T-cell (primary cell): ENCODE measurements around the gene DST. TPM values are rescaled to one million over a fixed set of nuclear protein-coding genes. Genes with fewer than 3 reads are reported as not detected.

Experiments
- ATAC-seq, 4 experiments: fragments of 200-7000 bp in 3 of 4; fragments of 150-1000 bp in 1 of 4; cut with Tn5 transposase; replicated peaks in 1 of 4; 1 replicate in 3 of 4; 2 replicates in 1 of 4; pipeline ENCODE4 v1.10.0; 2021; ENCODE audit warnings: moderate library complexity in 3 of 4, mild to moderate bottlenecking in 2 of 4, moderate number of reproducible peaks in 1 of 4
- CTCF ChIA-PET, 2 donors: fragments of 300-600 bp; sonication (Branson Sonifier 250); formaldehyde crosslinking; loops; one replicate each; lab custom pipeline; 2022; ENCODE audit warnings: antibody characterized with exemption in 2 of 2; lab: Charles Lee
- POLR2A ChIA-PET, 2 donors: fragments of 300-600 bp; sonication (Branson Sonifier 250); formaldehyde crosslinking; loops; one replicate each; lab custom pipeline; 2022; ENCODE audit warnings: antibody characterized with exemption in 2 of 2; lab: Charles Lee
- DNase-seq, 35 experiments: peaks; one replicate each; pipeline versions ENCODE4 v3.0.0 to v3.0.0-alpha.2; 2013 to 2023
- H3K27ac ChIP-seq: one replicate; pipeline ENCODE4 v1.5.1; 2013; ENCODE audit warnings: low read length
- H3K27me3 ChIP-seq, 2 experiments: replicated peaks in 1 of 2; 1 replicate in 1 of 2; 2 replicates in 1 of 2; pipeline versions ENCODE4 v1.6.1 to v1.7.0; 2013; ENCODE audit warnings: low read length in 1 of 2, mixed read lengths in 1 of 2; ENCODE audit not compliant: control insufficient read depth in 2 of 2, insufficient read depth in 2 of 2; ENCODE audit errors: extremely low read depth in 1 of 2
- H3K36me3 ChIP-seq, 2 donors: 1 replicate in 1 of 2; 2 replicates in 1 of 2; pipeline versions ENCODE4 v1.6.1 to v1.7.0; 2013; ENCODE audit warnings: low read length in 1 of 2; ENCODE audit not compliant: control insufficient read depth in 2 of 2, insufficient read depth in 1 of 2; ENCODE audit errors: extremely low read depth in 1 of 2
- H3K4me1 ChIP-seq, 2 experiments: 1 replicate in 1 of 2; 2 replicates in 1 of 2; pipeline versions ENCODE4 v1.6.1 to v1.7.0; 2013; ENCODE audit warnings: low read length in 2 of 2, mixed read lengths in 1 of 2; ENCODE audit not compliant: insufficient read depth in 2 of 2, control insufficient read depth in 1 of 2; ENCODE audit errors: extremely low read depth in 1 of 2
- H3K4me3 ChIP-seq, 2 donors: 1 replicate in 1 of 2; 2 replicates in 1 of 2; pipeline versions ENCODE4 v1.5.1 to v1.7.0; 2013; ENCODE audit warnings: mild to moderate bottlenecking in 2 of 2, low read length in 1 of 2, moderate library complexity in 1 of 2; ENCODE audit not compliant: control insufficient read depth in 1 of 2; ENCODE audit errors: extremely low read depth in 1 of 2
- H3K9me3 ChIP-seq: 2 replicates; pipeline ENCODE4 v1.7.0; 2013
- H3K27ac Mint-ChIP-seq, 2 donors: one replicate each; pipeline ENCODE4 v1.8.0; 2020 to 2021; ENCODE audit warnings: mild to moderate bottlenecking in 2 of 2, mixed read lengths in 2 of 2
- H3K27me3 Mint-ChIP-seq, 2 donors: one replicate each; pipeline ENCODE4 v1.8.0; 2021 to 2022; ENCODE audit warnings: mixed read lengths in 2 of 2
- H3K36me3 Mint-ChIP-seq: one replicate; pipeline ENCODE4 v1.8.0; 2021; ENCODE audit warnings: mixed read lengths
- H3K4me1 Mint-ChIP-seq, 3 donors: one replicate each; pipeline ENCODE4 v1.8.0; 2020 to 2022; ENCODE audit warnings: mixed read lengths in 3 of 3, mild to moderate bottlenecking in 1 of 3
- H3K4me3 Mint-ChIP-seq, 3 donors: one replicate each; pipeline ENCODE4 v1.8.0; 2020 to 2022; ENCODE audit warnings: mild to moderate bottlenecking in 3 of 3, mixed read lengths in 3 of 3, moderate library complexity in 3 of 3
- H3K9me3 Mint-ChIP-seq, 3 donors: one replicate each; pipeline ENCODE4 v1.8.0; 2020 to 2022; ENCODE audit warnings: mixed read lengths in 3 of 3
- WGBS: methylation state at CpG from one replicate; pipeline ENCODE4 v1.1.5; 2013; ENCODE audit warnings: missing lambda C conversion rate; ENCODE audit not compliant: insufficient coverage; 5-methylcytosine and 5-hydroxymethylcytosine counted together
- total RNA-seq, 35 experiments: library from RNA in 6 of 35; stranded (reverse) in 6 of 35; fragments of 120-200 nt in 1 of 35; gene quantifications; one replicate each; pipeline versions ENCODE4 v1.2.1 to v1.2.4 and lab custom pipeline; 2013 to 2026

The DST gene
- total RNA-seq, 5 donors from 2014 or later (not counting 1 experiment from before 2014, with no cell fraction given): 3.1 to 12.1 (median 7.4) TPM

GRCh38 chr6:56534680-56535419, 107.8 kb downstream of the DST start:
- POLR2A ChIA-PET: no interaction called here

DNA sequence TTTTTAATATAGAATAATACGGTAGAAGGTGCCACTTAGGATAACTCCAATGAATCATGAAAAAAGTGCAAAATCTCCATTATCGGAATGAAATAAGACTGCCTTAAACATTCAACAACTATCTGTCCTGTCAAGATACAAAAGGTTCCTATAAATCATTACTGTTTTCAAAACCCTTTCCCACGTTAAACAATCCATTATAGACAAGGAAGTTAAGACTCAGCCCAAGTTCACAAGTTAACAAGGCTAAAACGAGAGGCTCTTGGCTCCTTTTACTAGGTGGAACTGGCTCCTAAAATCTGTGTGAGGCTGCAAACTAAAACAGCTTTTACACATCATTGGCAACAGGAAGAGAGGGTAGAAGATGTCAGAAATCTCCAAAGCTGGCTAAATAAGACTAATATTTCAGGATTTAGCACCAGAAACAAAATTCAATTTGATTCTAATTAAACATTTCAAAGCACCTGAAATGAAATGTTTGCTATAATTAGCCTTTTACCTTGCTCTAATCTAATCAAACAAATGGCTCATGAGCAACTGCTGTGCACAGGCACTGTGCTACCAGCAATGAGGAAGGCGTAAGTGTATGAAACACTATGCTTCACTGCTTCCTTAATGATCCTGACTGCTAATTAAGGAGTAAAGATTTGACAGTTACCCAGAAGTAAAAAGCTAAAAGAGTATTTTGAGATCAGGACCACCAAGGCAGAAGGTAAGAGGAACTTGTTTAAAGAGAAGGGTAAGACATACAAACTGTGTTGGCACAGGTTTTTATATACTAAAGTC, 109.7 kb downstream of the DST start:
- H3K9me3 ChIP-seq: no peaks in the 10 kb centered on the region

More at GRCh38 chr6:56534680-56535419, 107.8 kb downstream of the DST start:
- Mint-ChIP-seq H3K4me1 (no peaks in the 10 kb centered on the region), H3K9me3 (no peaks in the 10 kb centered on the region), H3K27me3 (no peaks in the 10 kb centered on the region), H3K36me3 (no peaks in the 10 kb centered on the region), H3K4me3 (no peak overlapping the region), H3K27ac (no peak overlapping the region)
- H3K4me1 ChIP-seq: no peaks in the 10 kb centered on the region
- H3K27ac ChIP-seq: no peak overlapping the region
- no peak overlapping the region for H3K4me3 ChIP-seq
- no peak for DNase-seq
- 90% methylated on average over 5 of the region's 8 CpGs for WGBS
- no peaks in the 10 kb centered on the region for H3K27me3 ChIP-seq
- CTCF ChIA-PET: interaction anchor here in 1 of 2 donors (0.6 kb wide), 1 partner anchor 485 kb away, joined by 3 read pairs; no protein-coding TSS in a partner anchor
- H3K36me3 ChIP-seq: no peaks in the 10 kb centered on the region
- ATAC-seq: no peak
- no peaks in the 10 kb centered on the region for H3K9me3 ChIP-seq

GRCh38 chr6:56531839-56532595, 110.7 kb downstream of the DST start:
- H3K27me3 Mint-ChIP-seq: no peaks in the 10 kb centered on the region

More for the DNA sequence above, 109.7 kb downstream of the DST start:
- CTCF ChIA-PET: no interaction called here
- WGBS: 93% methylated on average over 2 of the region's 5 CpGs
- Mint-ChIP-seq H3K4me3 (no peak overlapping the region), H3K36me3 (no peaks in the 10 kb centered on the region), H3K27ac (no peak overlapping the region), H3K27me3 (no peaks in the 10 kb centered on the region), H3K9me3 (no peaks in the 10 kb centered on the region), H3K4me1 (no peaks in the 10 kb centered on the region)
- DNase-seq: no peak
- ATAC-seq: no peak
- H3K4me1 ChIP-seq: no peaks in the 10 kb centered on the region
- POLR2A ChIA-PET: no interaction called here
- no peaks in the 10 kb centered on the region for H3K27me3 ChIP-seq
- no peak overlapping the region for H3K27ac ChIP-seq
- H3K4me3 ChIP-seq: no peak overlapping the region
- no peaks in the 10 kb centered on the region for H3K36me3 ChIP-seq

DNA sequence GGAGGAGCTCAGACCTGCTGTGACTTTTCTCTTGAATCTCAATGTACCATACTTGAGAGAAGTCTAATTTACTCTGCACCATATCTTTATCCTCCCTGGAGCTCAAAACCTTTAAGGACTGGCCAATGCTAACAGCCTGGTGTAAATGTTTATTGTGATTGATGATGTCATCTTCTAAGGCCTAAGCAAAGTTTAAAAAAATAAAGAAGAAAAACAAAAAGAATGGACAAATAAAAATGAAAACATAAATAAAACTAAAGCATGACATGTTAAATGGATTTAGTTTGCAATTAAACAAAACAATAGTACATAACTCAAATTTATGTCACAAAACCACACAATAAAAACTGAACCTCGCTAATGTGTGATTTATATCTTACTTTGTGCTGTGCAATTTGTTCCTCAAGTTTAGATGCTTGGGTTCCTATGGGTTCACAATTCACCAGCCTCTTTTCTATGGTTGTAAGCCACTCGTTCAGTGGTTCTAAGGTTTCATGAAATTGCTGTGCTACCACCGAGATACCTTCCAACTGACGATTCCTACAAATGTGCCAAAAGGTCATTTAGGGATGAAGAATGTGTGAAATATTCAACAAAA, 113.0 kb downstream of the DST start:
- Histone ChIP-seq H3K27ac (no peak overlapping the region), H3K4me3 (no peak overlapping the region), H3K4me1 (no peaks in the 10 kb centered on the region), H3K9me3 (no peaks in the 10 kb centered on the region), H3K36me3 (no peaks in the 10 kb centered on the region), H3K27me3 (no peaks in the 10 kb centered on the region)
- Mint-ChIP-seq H3K36me3 (no peaks in the 10 kb centered on the region), H3K4me3 (no peak overlapping the region), H3K27me3 (no peaks in the 10 kb centered on the region), H3K4me1 (no peaks in the 10 kb centered on the region), H3K9me3 (no peaks in the 10 kb centered on the region), H3K27ac (no peak overlapping the region)
- ChIA-PET CTCF (no interaction called here), POLR2A (no interaction called here)
- WGBS: 60% methylated on average over 1 of the region's 4 CpGs
- ATAC-seq (no peak), DNase-seq (no peak)

More at GRCh38 chr6:56531839-56532595, 110.7 kb downstream of the DST start:
- H3K4me1 Mint-ChIP-seq: no peaks in the 10 kb centered on the region
- DNase-seq (no peak), ATAC-seq (no peak)
- no peaks in the 10 kb centered on the region for H3K36me3 ChIP-seq
- no peaks in the 10 kb centered on the region for H3K36me3 Mint-ChIP-seq
- H3K27ac ChIP-seq: no peak overlapping the region
- WGBS: no CpG with 5 or more reads among the region's 5 CpGs
- no peak overlapping the region for H3K4me3 ChIP-seq
- CTCF ChIA-PET: no interaction called here
- H3K9me3 ChIP-seq: no peaks in the 10 kb centered on the region
- no peak overlapping the region for H3K4me3 Mint-ChIP-seq
- no peaks in the 10 kb centered on the region for H3K9me3 Mint-ChIP-seq
- POLR2A ChIA-PET: no interaction called here
- H3K27ac Mint-ChIP-seq: no peak overlapping the region
- H3K27me3 ChIP-seq: no peaks in the 10 kb centered on the region
- no peaks in the 10 kb centered on the region for H3K4me1 ChIP-seq

GRCh38 chr6:56528412-56528841, 114.3 kb downstream of the DST start:
- Mint-ChIP-seq H3K27ac (no peak overlapping the region), H3K4me1 (no peaks in the 10 kb centered on the region), H3K27me3 (no peaks in the 10 kb centered on the region), H3K36me3 (no peaks in the 10 kb centered on the region), H3K4me3 (no peak overlapping the region), H3K9me3 (no peaks in the 10 kb centered on the region)
- Histone ChIP-seq H3K4me1 (no peaks in the 10 kb centered on the region), H3K27me3 (no peaks in the 10 kb centered on the region), H3K36me3 (no peaks in the 10 kb centered on the region), H3K4me3 (no peak overlapping the region), H3K9me3 (no peaks in the 10 kb centered on the region), H3K27ac (no peak overlapping the region)
- DNase-seq (no peak), ATAC-seq (no peak)
- CTCF ChIA-PET: interaction anchor here in 1 of 2 donors (0.5 kb wide), 1 partner anchor 14 kb away, joined by 4 read pairs; no protein-coding TSS in a partner anchor
- POLR2A ChIA-PET: no interaction called here
- WGBS: no CpG with 5 or more reads among the region's 3 CpGs

- no peaks in the 10 kb centered on the region for H3K27me3 ChIP-seq
- ChIA-PET POLR2A (interaction anchor here in 1 of 2 donors (0.6 kb wide), 1 partner anchor 1362 kb away, joined by 3 read pairs; no protein-coding TSS in a partner anchor), CTCF (interaction anchor here in 1 of 2 donors (0.5 kb wide), 1 partner anchor 1059 kb away, joined by 4 read pairs; no protein-coding TSS in a partner anchor)
- H3K9me3 Mint-ChIP-seq: no peaks in the 10 kb centered on the region
- H3K36me3 ChIP-seq: no peaks in the 10 kb centered on the region
- H3K27ac Mint-ChIP-seq: no peak overlapping the region
- no peak overlapping the region for H3K4me3 ChIP-seq
- H3K4me1 Mint-ChIP-seq: no peaks in the 10 kb centered on the region
- no peak overlapping the region for H3K27ac ChIP-seq
- H3K4me1 ChIP-seq: no peaks in the 10 kb centered on the region
- no peak for DNase-seq
- no peak for ATAC-seq
- H3K4me3 Mint-ChIP-seq: no peak overlapping the region
- H3K9me3 ChIP-seq: no peaks in the 10 kb centered on the region
- H3K27me3 Mint-ChIP-seq: no peaks in the 10 kb centered on the region
- no peaks in the 10 kb centered on the region for H3K36me3 Mint-ChIP-seq
Observed at GRCh38 chr6:56527934-56528333, 114.8 kb downstream of the DST start.
